Skin epidermis (tissue), 12 donors: ENCODE measurements around the gene SMOC1.

Source experiments
- H3K27ac ChIP-seq, 21 experiments: fragments of 200-600 bp; sonication (generic) in 11 of 21; one replicate each; pipeline ENCODE4 v1.5.0; 2020; ENCODE audit warnings: mild to moderate bottlenecking in 3 of 21, inconsistent platforms in 2 of 21, moderate library complexity in 2 of 21
- H3K4me3 ChIP-seq, 7 experiments: fragments of 200-600 bp; sonication (generic) in 2 of 7; one replicate each; pipeline ENCODE4 v1.5.0; 2020; ENCODE audit warnings: inconsistent platforms in 2 of 7, mild to moderate bottlenecking in 2 of 7, moderate library complexity in 1 of 7

SMOC1 gene, protein sequence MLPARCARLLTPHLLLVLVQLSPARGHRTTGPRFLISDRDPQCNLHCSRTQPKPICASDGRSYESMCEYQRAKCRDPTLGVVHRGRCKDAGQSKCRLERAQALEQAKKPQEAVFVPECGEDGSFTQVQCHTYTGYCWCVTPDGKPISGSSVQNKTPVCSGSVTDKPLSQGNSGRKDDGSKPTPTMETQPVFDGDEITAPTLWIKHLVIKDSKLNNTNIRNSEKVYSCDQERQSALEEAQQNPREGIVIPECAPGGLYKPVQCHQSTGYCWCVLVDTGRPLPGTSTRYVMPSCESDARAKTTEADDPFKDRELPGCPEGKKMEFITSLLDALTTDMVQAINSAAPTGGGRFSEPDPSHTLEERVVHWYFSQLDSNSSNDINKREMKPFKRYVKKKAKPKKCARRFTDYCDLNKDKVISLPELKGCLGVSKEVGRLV

DNA sequence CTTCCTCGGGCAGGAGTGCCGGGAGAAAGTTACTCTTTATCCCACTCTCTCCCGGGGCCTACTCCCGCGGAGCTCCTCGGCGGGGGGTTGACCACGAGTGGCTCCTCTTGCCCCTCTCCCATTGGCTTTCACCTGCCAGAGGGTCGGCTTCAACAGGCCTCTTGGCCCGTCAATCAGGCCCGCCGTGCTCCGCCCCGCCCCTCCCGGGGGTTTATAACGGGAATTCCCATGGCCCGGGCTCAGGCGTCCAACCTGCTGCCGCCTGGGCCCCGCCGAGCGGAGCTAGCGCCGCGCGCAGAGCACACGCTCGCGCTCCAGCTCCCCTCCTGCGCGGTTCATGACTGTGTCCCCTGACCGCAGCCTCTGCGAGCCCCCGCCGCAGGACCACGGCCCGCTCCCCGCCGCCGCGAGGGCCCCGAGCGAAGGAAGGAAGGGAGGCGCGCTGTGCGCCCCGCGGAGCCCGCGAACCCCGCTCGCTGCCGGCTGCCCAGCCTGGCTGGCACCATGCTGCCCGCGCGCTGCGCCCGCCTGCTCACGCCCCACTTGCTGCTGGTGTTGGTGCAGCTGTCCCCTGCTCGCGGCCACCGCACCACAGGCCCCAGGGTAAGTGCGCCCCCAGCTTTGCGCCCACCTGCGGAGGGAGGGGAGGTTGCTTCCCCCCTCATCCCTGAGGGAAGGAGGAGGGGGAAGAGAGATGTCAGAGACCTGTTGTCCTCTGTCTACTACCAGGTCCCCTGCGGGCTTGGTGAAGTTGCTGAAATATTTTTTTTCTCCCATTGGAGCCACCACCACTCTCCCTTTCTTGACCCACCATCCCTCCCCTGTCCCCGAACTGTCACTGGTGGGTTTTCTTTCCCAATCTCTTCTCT lies at the start of gene SMOC1:
SMOC1 (plus strand) TSS at position 242 of the 869 bp plus-strand sequence; CDS start at position 505, 263 bp downstream.
- Histone ChIP-seq H3K27ac (peak within 1 kb of the TSS in 1 of 21 experiments; percentile 11), H3K4me3 (peak within 1 kb of the TSS in 2 of 7 experiments; percentile 9 to 22)

DNA sequence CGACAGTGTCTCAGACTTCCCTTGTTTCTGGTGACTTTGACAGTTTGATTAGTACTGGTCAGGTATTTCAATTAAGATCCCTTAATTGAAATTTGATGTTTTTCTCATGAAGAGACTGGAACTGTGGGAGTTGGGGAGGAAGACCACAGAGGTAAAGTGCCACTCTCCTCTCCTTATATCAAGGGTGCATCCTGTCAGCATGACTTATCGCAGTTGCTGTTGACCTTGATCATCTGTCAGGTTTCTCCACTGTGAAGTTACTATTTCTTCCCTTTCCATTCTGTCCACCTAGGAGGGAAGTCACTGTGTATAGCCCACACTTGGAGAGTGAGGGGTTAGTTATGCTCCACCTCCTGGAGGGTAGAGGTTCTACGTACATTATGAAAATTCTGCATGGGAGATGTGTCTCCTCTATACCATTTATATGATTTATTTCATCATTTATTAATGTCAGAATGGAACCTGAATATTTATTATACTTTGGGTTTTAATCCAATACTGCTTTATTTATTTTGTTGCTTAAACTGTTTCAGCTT lies 40.3 kb upstream of the SMOC1 start:
- H3K4me3 ChIP-seq, result no peak overlapping the region
- no peak overlapping the region for H3K27ac ChIP-seq

DNA sequence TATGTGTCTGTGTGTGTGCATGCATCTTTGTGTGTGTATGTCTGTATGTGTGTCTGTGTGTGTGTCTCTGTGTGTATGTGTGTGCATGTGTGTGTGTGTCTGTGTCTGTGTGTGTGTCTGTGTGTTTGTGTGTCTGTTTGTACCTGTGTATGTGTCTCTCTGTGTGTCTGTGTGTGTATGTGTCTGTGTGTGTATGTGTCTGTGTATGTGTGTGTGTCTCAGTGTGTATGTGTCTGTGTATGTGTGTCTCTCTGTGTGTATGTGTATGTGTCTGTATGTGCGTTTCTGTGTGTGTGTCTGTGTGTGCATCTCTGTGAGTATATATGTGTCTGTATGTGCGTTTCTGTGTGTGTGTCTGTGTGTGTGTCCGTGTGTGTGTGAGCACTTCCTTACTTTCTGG lies 39.6 kb upstream of the SMOC1 start:
- Histone ChIP-seq H3K27ac (no peak overlapping the region), H3K4me3 (no peak overlapping the region)

DNA sequence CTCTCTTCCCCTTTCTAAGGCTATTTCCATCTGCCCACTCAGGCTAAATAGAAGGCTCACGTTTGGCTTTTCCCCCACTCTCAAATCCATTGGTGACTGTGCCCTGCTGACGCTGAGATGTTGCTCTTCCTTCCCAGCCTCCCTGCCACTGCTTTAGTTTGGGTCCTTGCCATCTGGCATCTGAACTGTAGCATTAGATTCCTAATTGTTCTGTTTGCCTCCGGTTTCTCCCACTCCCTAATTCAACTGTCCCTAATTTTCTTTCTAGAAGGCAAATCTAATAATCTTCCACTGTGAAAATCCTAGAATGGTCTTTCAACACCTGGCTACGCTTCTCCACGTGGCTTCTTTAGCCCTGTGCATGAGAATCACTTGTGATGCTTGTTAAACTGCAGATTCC lies 37.6 kb upstream of the SMOC1 start:
- Histone ChIP-seq H3K4me3 (no peak overlapping the region), H3K27ac (no peak overlapping the region)

DNA sequence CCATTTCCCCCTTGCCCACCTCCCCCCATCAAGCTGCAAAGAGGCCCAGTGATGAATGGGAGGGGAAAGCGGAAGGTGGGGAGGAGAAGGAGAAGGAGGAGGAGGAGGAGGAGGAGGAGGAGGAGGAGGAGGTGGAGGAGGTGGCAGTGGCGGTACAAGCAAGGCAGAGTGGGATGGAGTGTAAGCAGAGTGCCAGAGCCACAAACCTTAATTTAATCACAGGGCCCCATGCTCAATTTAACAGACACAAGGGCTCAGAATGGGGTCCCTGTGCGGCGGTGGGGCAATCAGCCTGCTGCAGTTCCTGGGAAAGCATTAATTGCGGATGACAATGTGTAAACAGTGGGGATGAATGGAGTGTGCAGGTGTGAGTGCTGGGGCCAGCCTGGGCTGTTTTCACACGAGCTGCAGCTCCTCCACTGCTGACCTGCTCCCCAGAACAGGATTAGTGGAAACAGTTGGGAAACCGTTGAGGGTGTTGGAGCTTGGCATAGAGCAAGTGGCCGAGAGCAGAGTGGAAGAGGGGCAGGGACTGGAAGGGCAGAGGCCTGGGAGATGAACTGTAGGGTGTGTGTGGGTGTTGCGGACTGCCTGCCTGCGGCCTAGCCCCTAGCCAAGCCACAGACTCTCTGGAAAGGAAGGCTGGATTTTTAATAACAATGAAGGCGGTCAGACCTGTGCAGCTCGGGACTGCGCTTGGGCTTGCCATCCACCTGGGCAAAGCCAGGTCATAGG lies 36.4 kb upstream of the SMOC1 start:
- no peak overlapping the region for H3K4me3 ChIP-seq
- H3K27ac ChIP-seq, result no peak overlapping the region

DNA sequence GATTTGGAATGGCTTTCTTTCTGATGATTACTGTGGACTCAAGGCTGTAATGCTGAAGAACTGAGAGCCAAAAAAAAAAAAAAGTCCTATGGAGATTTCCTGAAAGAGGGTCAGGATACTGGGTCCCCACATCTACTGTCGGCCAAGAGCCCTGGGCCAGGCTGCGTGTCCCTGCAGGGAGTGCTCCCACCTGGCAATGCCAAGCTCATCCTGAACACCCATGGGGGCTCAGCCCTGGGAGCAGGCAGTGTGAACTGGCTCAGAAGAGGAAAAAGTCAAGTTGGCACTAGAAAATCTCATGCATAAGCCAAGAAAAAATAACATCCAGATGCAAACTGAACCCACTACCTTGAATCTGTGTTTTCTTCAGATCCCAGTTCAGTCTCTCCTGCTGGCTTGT lies 35.0 kb upstream of the SMOC1 start:
- no peak overlapping the region for H3K4me3 ChIP-seq
- no peak overlapping the region for H3K27ac ChIP-seq

DNA sequence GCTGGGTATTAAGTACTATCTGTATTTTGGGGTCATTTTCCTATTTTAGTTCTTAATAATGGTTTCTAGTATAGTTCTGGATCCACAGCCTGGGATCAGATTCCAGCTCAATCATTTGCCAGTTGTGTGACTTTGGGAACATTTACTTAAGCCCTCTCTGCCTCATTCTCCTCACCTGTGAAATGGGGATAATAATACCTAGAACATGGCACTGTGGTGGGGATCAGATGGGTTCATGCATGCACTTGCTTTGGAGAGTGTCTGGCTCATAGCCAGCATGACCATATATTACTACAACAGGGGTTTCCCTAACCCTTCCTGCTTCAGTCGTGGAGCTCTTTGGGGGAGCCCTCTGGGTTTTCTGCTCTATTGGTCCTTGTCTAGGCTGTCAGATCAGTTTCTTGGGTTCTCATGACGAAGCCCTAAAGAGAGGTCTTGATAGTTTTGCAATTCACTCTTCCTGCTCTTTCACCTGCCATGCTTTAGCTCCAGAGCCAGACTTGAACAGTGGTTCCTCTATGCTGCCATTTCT lies 34.1 kb upstream of the SMOC1 start:
- H3K4me3 ChIP-seq, result no peak overlapping the region
- H3K27ac ChIP-seq, result no peak overlapping the region

DNA sequence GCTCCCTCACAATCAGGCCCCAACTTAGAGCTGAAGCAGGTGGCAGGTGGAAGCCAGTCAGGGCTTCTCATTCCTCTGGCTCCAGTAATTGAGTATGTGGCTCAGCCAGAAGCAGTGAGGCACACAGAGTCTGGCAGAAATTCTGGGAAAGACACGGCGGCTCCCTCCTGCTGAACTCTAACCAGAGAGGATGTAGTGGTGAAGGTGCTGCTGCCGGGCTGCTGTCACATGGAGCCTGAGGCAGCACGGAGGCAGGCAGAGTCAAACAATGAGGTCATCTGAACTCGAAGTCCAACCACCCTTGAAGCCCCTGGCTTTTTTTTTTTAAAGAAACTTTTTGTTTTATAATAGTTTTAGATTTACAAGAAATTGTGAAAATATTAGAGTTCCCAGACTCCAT lies 33.4 kb upstream of the SMOC1 start:
- H3K27ac ChIP-seq, result no peak overlapping the region

DNA sequence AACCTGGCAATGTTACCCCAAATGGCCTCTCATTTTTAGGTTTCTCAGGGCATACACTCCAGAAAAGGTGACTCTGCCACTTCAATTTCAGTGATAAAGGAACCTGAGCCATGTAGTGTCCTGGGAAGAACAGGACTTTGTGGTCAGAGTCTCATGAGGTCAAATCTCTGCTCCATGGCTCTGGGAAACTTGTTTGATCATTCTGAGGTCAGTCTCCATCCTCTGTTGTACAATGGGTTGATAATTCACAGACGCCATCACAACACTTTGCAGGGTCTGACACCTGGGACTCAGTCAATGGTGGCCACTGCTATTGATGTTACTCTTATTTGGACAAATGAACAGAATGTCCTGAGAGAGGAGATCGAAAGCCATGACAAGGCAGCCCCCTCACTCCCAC lies 31.1 kb upstream of the SMOC1 start:
- Histone ChIP-seq H3K27ac (no peak overlapping the region), H3K4me3 (no peak overlapping the region)

More for the DNA sequence above, 33.4 kb upstream of the SMOC1 start:
- no peak overlapping the region for H3K4me3 ChIP-seq

DNA sequence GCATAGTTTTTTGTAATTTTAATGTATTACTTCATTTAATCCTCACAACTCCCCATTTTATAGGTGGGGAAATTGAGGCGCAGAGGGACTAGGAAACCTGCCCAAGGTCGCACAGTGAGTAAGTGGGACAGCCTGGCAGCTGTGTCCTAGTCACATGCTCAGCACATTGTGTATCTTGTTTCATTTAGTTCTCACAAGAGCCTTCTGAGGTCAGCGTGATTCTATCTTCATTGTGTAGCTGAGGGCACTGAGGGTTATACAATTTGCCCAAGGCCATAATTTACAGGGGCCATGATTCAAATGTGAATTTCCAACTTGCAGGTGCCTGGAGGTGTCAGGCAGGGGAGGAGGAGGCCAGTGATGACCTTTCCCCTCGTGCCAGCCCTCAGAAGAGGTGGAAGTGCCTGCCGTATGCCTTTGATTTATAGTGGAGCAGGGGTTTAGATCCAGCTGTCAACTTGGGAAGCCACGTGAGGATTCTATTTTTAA lies 30.3 kb upstream of the SMOC1 start:
- H3K27ac ChIP-seq, result no peak overlapping the region
- H3K4me3 ChIP-seq, result no peak overlapping the region

DNA sequence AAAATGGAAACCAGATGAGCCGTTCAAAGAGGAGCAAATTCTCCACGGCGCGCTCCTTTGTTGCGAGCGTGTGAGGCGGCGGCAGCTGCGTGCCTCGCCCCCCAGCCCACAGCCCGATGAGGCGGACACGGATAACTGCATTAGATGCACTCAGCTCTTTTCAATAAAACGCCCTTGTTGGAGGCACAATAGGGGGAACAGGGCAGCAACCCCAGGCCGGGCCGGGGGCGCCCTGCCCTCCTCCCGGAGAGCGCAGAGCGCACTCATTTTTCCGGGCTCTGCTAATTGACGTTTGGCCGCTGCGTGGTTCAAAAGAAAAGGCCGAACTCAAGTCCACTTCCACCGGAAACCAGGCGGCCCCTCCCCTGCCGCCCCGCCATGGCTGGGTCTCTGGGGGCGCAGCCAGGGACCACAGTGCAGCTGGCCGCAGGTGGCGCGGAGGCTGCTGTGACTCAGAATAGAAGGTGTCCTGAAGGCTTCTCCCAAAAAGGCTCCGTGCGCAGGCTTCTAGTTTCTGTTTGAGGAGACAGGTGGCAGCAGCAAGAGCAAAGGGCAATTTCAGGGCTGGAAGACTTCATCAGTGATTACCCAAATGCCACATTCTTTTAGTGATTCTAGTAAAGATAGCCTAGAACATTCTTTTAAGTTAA lies 29.0 kb upstream of the SMOC1 start:
- no peak overlapping the region for H3K27ac ChIP-seq
- no peak overlapping the region for H3K4me3 ChIP-seq

DNA sequence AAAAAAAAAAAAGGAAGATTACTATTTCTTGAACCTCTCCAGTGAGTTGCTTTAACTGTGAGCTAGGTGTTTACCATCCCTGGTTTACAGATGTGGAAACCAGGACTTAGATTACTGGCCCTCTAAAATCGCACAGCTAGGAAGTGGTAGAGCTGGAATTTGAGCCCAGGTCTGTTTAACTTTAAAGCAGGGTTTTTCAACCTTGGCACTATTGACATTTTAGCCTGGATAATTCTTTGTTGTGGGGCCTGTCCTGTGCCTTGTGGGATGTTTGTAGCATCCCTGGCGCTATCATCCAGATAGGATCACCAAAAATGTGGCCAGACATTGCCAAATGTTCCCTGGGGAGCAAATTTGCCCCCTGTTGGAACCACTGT lies 28.5 kb upstream of the SMOC1 start:
- Histone ChIP-seq H3K4me3 (no peak overlapping the region), H3K27ac (no peak overlapping the region)

DNA sequence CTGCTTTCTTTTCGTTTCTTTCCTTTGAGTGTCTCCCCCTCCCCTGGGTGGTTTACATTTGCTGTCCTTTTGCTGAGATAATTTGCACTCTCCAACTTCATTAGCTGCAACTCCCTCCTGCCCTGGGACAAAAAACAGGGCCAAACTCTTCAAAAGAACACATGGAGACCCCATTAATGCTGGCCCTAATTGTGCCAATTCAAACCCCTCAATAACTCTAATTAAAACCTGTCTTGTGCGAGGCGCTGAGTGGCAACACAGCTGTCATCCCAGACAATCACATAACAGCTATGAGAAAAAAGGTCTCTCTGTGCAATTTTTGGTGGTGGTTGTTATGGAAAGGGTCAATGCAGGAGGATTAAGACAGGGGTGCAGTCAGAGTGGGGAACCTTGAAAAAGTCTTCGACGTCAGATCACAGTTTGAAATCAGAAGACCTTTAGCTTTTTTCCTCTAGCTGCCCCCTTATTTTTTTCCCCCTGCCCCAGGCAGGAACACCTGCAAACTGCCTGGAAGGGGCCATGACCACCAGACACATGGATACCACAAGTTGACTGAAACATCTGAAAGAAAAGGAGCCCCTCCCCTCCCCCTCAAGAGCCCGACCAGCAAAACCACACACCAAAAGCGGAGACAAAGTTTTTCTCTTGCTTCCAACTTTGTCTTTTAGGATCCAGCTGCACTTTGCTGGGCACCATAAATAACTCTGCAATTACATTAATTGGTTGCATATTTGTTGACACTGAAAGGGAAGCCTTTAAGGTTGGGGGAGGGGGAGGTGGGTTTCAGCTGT lies 26.5 kb upstream of the SMOC1 start:
- Histone ChIP-seq H3K4me3 (no peak overlapping the region), H3K27ac (no peak overlapping the region)

DNA sequence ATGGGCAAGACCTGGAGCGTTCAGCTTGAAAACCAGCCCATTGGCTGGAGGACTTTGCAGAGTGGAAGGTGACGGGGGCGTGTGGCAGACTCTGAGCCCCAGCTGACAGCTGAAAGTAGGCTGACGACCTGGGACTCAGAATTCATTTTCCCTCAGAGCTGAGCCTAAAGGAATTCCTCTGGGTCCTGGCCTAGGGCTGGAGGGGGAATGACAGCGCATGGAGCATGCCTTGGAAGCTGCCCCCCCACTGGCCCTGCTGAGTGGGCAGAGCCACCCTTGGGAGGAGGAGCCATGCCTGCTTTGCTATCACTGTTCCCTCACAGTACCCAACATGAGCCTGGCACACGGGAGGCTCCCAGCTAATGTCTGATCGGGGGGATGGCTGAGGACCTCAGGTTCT lies 25.4 kb upstream of the SMOC1 start:
- Histone ChIP-seq H3K27ac (no peak overlapping the region), H3K4me3 (no peak overlapping the region)

DNA sequence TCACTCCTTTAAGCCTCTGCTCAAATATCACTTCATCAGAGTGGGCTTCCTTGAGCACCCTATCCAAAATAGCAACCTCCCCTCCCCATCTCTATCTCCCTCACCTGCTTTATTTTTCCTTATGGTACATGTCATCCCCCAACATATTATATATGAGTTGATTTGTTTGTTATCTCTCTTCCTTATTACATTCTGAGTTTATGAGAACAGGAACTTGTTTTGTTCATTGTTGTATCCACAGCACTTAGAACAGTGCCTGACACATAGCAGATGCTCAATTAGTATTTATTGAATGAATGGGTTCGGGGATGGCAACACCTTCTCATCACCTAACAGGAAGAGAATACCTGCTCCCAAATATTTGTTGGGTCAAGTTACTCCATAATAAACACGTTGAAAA lies 24.6 kb upstream of the SMOC1 start:
- no peak overlapping the region for H3K27ac ChIP-seq
- H3K4me3 ChIP-seq, result no peak overlapping the region

DNA sequence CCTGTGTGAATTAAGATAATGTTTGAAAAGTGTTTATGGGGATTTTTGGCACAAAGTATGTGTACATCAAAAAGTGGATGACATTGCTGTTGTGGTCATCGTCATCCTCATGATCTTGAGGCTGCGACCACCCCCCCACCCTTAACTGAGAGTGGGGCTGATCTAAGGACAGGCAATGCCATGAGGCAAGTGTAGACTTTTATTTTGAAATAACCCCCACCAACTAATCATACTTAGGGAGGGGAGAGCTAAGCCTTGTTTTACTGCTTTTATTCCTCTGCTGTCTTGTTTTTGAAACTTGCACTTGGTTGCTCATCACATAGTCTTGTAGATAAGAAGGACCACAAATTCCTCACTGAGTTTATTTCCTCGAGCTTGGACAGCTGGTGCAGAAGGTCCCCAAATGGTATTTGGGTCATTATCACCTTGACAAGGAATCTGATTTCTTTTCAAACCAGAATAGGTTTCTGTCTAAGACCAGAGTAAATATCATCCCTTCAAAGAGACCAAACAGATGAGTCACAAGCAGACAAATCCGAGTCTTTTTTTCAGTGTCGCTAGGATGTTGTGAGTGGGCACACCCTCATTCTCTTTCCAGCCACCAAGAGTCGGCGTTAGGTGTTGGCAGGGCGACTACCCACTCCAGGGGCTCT lies 23.9 kb upstream of the SMOC1 start:
- Histone ChIP-seq H3K4me3 (no peak overlapping the region), H3K27ac (no peak overlapping the region)

DNA sequence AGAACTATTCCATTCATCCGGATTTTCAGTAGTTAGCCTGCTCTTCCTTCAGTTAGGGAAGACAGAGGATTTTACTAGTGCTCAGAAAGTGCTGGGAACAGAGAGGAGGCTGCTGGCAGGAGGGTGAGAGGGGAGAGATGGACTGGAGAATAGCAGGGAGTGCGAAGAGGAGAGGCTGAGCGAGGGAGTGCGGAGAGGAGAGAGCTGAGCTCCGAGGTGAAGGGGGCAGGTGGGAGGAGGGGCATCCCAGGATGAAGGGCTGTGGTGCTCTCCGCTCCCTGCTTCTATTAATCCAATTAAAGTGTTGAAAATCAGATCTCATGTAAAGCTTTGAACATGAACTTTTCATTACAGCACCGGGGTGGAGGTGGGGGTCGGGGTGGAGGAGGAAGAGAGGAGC lies 20.4 kb upstream of the SMOC1 start:
- no peak overlapping the region for H3K27ac ChIP-seq
- H3K4me3 ChIP-seq, result no peak overlapping the region

DNA sequence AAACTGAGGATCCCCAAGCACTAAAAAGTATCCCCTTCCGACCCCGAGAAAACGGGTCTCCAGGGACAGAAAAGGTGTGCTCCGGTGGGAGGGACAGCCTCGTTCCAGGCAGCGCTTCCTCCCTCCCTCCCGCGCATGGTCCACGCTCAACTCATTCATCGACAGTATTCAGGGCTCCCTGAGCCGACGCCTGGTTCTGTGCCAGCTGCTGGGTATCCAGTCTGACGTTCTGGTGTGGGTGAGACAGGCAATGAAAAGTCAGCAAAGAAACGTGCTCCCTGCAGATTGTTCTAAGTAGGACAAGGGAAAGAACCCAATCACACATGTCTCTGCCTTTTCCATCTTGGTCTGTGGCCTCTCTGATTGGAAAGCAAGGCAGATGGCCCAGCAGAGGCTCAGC lies 19.6 kb upstream of the SMOC1 start:
- no peak overlapping the region for H3K4me3 ChIP-seq
- no peak overlapping the region for H3K27ac ChIP-seq
